ENCODE measurements around the gene CCDC17. TPM values are rescaled to one million over a fixed set of nuclear protein-coding genes. Genes with fewer than 3 reads are reported as not detected.
"Not testable (repeated sequence)": the region's sequence is repeated elsewhere in the genome, so short reads cannot be mapped to it uniquely, and the experiment has no call there.

CCDC17 gene
- total RNA-seq, 4 donors from 2014 or later: 1.2 to 4.7 (median 1.6) TPM

- 92 to 100% methylated on average over 2 to 10 of the region's 10 CpGs for WGBS, 2 donors (ENCODE audit: low coverage in 1 of 2)
- no peak for ATAC-seq
These were observed 13.1 kb downstream of the CCDC17 start for GRCh38 chr1:45610589-45611226.

GRCh38 chr1:45608175-45609156, 15.4 kb downstream of the CCDC17 start:
- no peaks in the 10 kb centered on the region for H3K9me3 ChIP-seq
- H3K4me1 ChIP-seq: peaks cover 0 to 17% (median 0%) of the 10 kb centered on the region in 3 donors
- peaks cover 0 to 79% of the 10 kb centered on the region in 2 donors for H3K36me3 ChIP-seq
- TF ChIP-seq POLR2AphosphoS5 (IDR thresholded peaks at IDR 0.05): no peak
- H3K27ac ChIP-seq: peak overlapping the region in 3 of 4 donors; percentile 17 to 32 (median 31)
- H3K4me3 ChIP-seq: no peak overlapping the region
- ATAC-seq: no peak
- no peaks in the 10 kb centered on the region for H3K27me3 ChIP-seq
- 78 to 79% methylated on average over 4 to 5 of the region's 5 CpGs for WGBS, 2 donors (ENCODE audit: low coverage in 1 of 2)

More at GRCh38 chr1:45610589-45611226, 13.1 kb downstream of the CCDC17 start:
- no peaks in the 10 kb centered on the region for H3K9me3 ChIP-seq
- no peak for TF ChIP-seq CTCF (IDR thresholded peaks at IDR 0.05)
- no peak for TF ChIP-seq EP300 (IDR thresholded peaks at IDR 0.05)
- TF ChIP-seq POLR2AphosphoS5 (IDR thresholded peaks at IDR 0.05): no peak
- no peak for TF ChIP-seq POLR2A (IDR thresholded peaks at IDR 0.05)
- H3K36me3 ChIP-seq: peaks cover 3 to 91% of the 10 kb centered on the region in 2 donors
- H3K4me3 ChIP-seq: no peak overlapping the region
- H3K4me1 ChIP-seq: peaks cover 0 to 17% (median 0%) of the 10 kb centered on the region in 3 donors
- no peaks in the 10 kb centered on the region for H3K27me3 ChIP-seq
- H3K27ac ChIP-seq: no peak overlapping the region

- peaks cover 0 to 17% (median 0%) of the 10 kb centered on the region in 3 donors for H3K4me1 ChIP-seq
- WGBS, 2 donors (ENCODE audit: low coverage in 1 of 2): 61 to 73% methylated on average over 5 to 6 of the region's 6 CpGs
- no peak for ATAC-seq
- H3K9me3 ChIP-seq: no peaks in the 10 kb centered on the region
- peak overlapping the region in 1 of 4 donors; percentile 6 for H3K27ac ChIP-seq
- no peak for TF ChIP-seq EP300 (IDR thresholded peaks at IDR 0.05)
- no peak for TF ChIP-seq CTCF (IDR thresholded peaks at IDR 0.05)
- no peak for TF ChIP-seq POLR2A (IDR thresholded peaks at IDR 0.05)
- TF ChIP-seq POLR2AphosphoS5 (IDR thresholded peaks at IDR 0.05): no peak
- no peak overlapping the region for H3K4me3 ChIP-seq
- H3K36me3 ChIP-seq: peaks cover 0 to 74% of the 10 kb centered on the region in 2 donors
- H3K27me3 ChIP-seq: no peaks in the 10 kb centered on the region
These were observed 16.3 kb downstream of the CCDC17 start for GRCh38 chr1:45607404-45608074.

GRCh38 chr1:45604239-45604638, 19.6 kb downstream of the CCDC17 start:
- 78 to 92% methylated on average over 2 of the region's 2 CpGs for WGBS, 2 donors (ENCODE audit: low coverage in 1 of 2)
- peaks cover 0 to 54% of the 10 kb centered on the region in 2 donors for H3K36me3 ChIP-seq
- no peaks in the 10 kb centered on the region for H3K9me3 ChIP-seq
- no peak overlapping the region for H3K4me3 ChIP-seq
- H3K4me1 ChIP-seq: peaks cover 0 to 17% (median 0%) of the 10 kb centered on the region in 3 donors
- H3K27ac ChIP-seq: no peak overlapping the region
- no peak for ATAC-seq
- no peaks in the 10 kb centered on the region for H3K27me3 ChIP-seq
- TF ChIP-seq CTCF (IDR thresholded peaks at IDR 0.05) (no peak), POLR2A (IDR thresholded peaks at IDR 0.05) (no peak)

GRCh38 chr1:45596765-45597164, 27.1 kb downstream of the CCDC17 start:
- ATAC-seq, H3K27me3 ChIP-seq: not testable (repeated sequence)
- WGBS, 2 donors (ENCODE audit: low coverage in 1 of 2): 92 to 95% methylated on average over 5 to 6 of the region's 8 CpGs

More at GRCh38 chr1:45596765-45597164, 27.1 kb downstream of the CCDC17 start:
- H3K4me1 ChIP-seq, H3K9me3 ChIP-seq, H3K27ac ChIP-seq, H3K4me3 ChIP-seq: not testable (repeated sequence)
- peaks cover 0 to 47% of the 10 kb centered on the region in 2 donors for H3K36me3 ChIP-seq

Measured in gastroesophageal sphincter (tissue), 4 donors.